HepG2 (cell line): ENCODE results near the gene MAN1B1. TPM values are rescaled to one million over a fixed set of nuclear protein-coding genes. Genes with fewer than 3 reads are reported as not detected.

Source experiments
- ATF5 ChIP-seq: sonication (generic); formaldehyde crosslinking; IDR thresholded peaks from 2 replicates; pipeline ENCODE4 v1.4.0; 2020; ENCODE audit warnings: mild to moderate bottlenecking, low read depth, missing genetic modification reagents
- CHD2 ChIP-seq: IDR thresholded peaks from 2 replicates; pipeline ENCODE4 v1.6.1; 2011; ENCODE audit warnings: low read depth, low read length, improper control_type of control experiment
- DRAP1 ChIP-seq: IDR thresholded peaks from 2 replicates; pipeline ENCODE4 v1.6.1; 2016; ENCODE audit warnings: missing genetic modification reagents, missing compliant biosample characterization
- FLYWCH1 ChIP-seq: sonication (generic); formaldehyde crosslinking; IDR thresholded peaks from 2 replicates; pipeline ENCODE4 v1.8.1; 2023; ENCODE audit warnings: mild to moderate bottlenecking, missing genetic modification reagents
- FOXC1 ChIP-seq: sonication (generic); formaldehyde crosslinking; IDR thresholded peaks from 2 replicates; pipeline ENCODE4 v1.8.0; 2022; ENCODE audit warnings: mild to moderate bottlenecking, missing genetic modification reagents, borderline replicate concordance
- GPN1 ChIP-seq: sonication (generic); formaldehyde crosslinking; IDR thresholded peaks from 2 replicates; pipeline ENCODE4 v1.5.1; 2020; ENCODE audit warnings: missing genetic modification reagents, borderline replicate concordance
- HIC2 ChIP-seq: sonication (generic); formaldehyde crosslinking; IDR thresholded peaks from 2 replicates; pipeline ENCODE4 v1.9.0; 2022; ENCODE audit warnings: low read depth, missing genetic modification reagents
- HNRNPH1 ChIP-seq: fragments of 200-400 bp; formaldehyde crosslinking; optimal IDR thresholded peaks from 2 replicates; pipeline ENCODE3; 2017; ENCODE audit warnings: mild to moderate bottlenecking, low read depth, low read length
- JUND ChIP-seq: sonication (generic); formaldehyde crosslinking; IDR thresholded peaks from 2 replicates; pipeline ENCODE4 v1.8.0; 2022; ENCODE audit warnings: mild to moderate bottlenecking, missing genetic modification reagents
- NFATC3 ChIP-seq: sonication (generic); formaldehyde crosslinking; IDR thresholded peaks from 2 replicates; pipeline ENCODE4 v1.5.1; 2020; ENCODE audit warnings: mild to moderate bottlenecking, missing genetic modification reagents
- NFIC ChIP-seq: IDR thresholded peaks from 2 replicates; pipeline ENCODE4 v1.6.1; 2012; ENCODE audit warnings: mild to moderate bottlenecking, low read length, inconsistent platforms
- RNF2 ChIP-seq: fragments of 450-650 bp; conservative IDR thresholded peaks from 2 replicates; pipeline ENCODE4 v1.6.1; 2016; ENCODE audit warnings: low read depth
- SETDB1 ChIP-seq: sonication (generic); formaldehyde crosslinking; IDR thresholded peaks from 2 replicates; pipeline ENCODE4 v1.5.1; 2020; ENCODE audit warnings: missing genetic modification reagents, mild to moderate bottlenecking, borderline replicate concordance
- SP140L ChIP-seq: sonication (generic); formaldehyde crosslinking; IDR thresholded peaks from 2 replicates; pipeline ENCODE4 v1.4.0; 2020; ENCODE audit warnings: missing genetic modification reagents, borderline replicate concordance
- THRA ChIP-seq: sonication (generic); formaldehyde crosslinking; IDR thresholded peaks from 2 replicates; pipeline ENCODE4 v1.4.0; 2020; ENCODE audit warnings: missing genetic modification reagents, borderline replicate concordance
- ZKSCAN5 ChIP-seq: sonication (generic); formaldehyde crosslinking; IDR thresholded peaks from 2 replicates; pipeline ENCODE4 v1.5.1; 2020; ENCODE audit warnings: mild to moderate bottlenecking, missing genetic modification reagents
- ZNF160 ChIP-seq: sonication (generic); formaldehyde crosslinking; IDR thresholded peaks from 2 replicates; pipeline ENCODE4 v1.8.0; 2022; ENCODE audit warnings: mild to moderate bottlenecking, inconsistent platforms, missing genetic modification reagents
- ZNF558 ChIP-seq: sonication (generic); formaldehyde crosslinking; IDR thresholded peaks from 2 replicates; pipeline ENCODE4 v1.9.0; 2022; ENCODE audit warnings: mild to moderate bottlenecking, missing genetic modification reagents, borderline replicate concordance
- ZNF576 ChIP-seq: sonication (generic); formaldehyde crosslinking; IDR thresholded peaks from 2 replicates; pipeline ENCODE4 v1.4.0; 2020; ENCODE audit warnings: mild to moderate bottlenecking, missing genetic modification reagents
- ZNF737 ChIP-seq: sonication (generic); formaldehyde crosslinking; IDR thresholded peaks from 2 replicates; pipeline ENCODE4 v1.5.0; 2020; ENCODE audit warnings: missing genetic modification reagents, mild to moderate bottlenecking, borderline replicate concordance
- ZNF784 ChIP-seq: sonication (generic); formaldehyde crosslinking; IDR thresholded peaks from 2 replicates; pipeline ENCODE4 v1.5.1; 2020; ENCODE audit warnings: missing genetic modification reagents, mild to moderate bottlenecking, borderline replicate concordance
- ZSCAN20 ChIP-seq: sonication (generic); formaldehyde crosslinking; IDR thresholded peaks from 2 replicates; pipeline ENCODE4 v1.4.0; 2020; ENCODE audit warnings: missing genetic modification reagents, mild to moderate bottlenecking, borderline replicate concordance
- ZSCAN22 ChIP-seq: sonication (generic); formaldehyde crosslinking; IDR thresholded peaks from 2 replicates; pipeline ENCODE4 v1.4.0; 2020; ENCODE audit warnings: mild to moderate bottlenecking, missing genetic modification reagents
- polyA plus RNA-seq, 8 experiments: library from polyadenylated mRNA; depleted of rRNA in 3 of 8; stranded (reverse) in 7 of 8; unstranded in 1 of 8; fragments of >200 nt; fragmentation: Illumina TruSeq in 4 of 8; extraction: Trizol in 4 of 8; gene quantifications; 2 replicates each; pipeline versions ENCODE4 v1.2.1 to v1.2.3, GENCODE V29; 2011 to 2016; ENCODE audit warnings: low read depth in 4 of 8, missing spikeins in 1 of 8, mixed read lengths in 1 of 8; ENCODE audit not compliant: insufficient read depth in 1 of 8
- total RNA-seq, 5 experiments: library from RNA; depleted of rRNA; stranded (reverse); fragments of >200 nt; fragmentation: Illumina TruSeq; extraction: Trizol; gene quantifications; 2 replicates each; pipeline ENCODE4 v1.2.3, GENCODE V29; 2016; ENCODE audit warnings: low read depth in 1 of 5

Gene MAN1B1
- total and polyA plus RNA-seq, 2 of the 13 experiments (the other 11 are each of a cell fraction or from before 2014, with no cell fraction given): 48.9 to 59.5 TPM

- TF ChIP-seq THRA (CRISPR knock-in tag) (no peak), SETDB1 (CRISPR knock-in tag) (no peak), FLYWCH1 (0 out of 2 replicates have a peak, but pooled peaks have one; percentile 47), SP140L (CRISPR knock-in tag) (no peak), RNF2 (no peak), CHD2 (no peak), ATF5 (CRISPR knock-in tag) (no peak), HNRNPH1 (no peak), ZNF737 (CRISPR knock-in tag) (no peak), ZKSCAN5 (CRISPR knock-in tag) (no peak), ZSCAN22 (CRISPR knock-in tag) (no peak), ZNF576 (CRISPR knock-in tag) (0 out of 2 replicates have a peak, but pooled peaks have one; percentile 10), NFATC3 (CRISPR knock-in tag) (no peak), FOXC1 (CRISPR knock-in tag) (no peak), ZNF160 (CRISPR knock-in tag) (no peak), ZSCAN20 (CRISPR knock-in tag) (no peak), ZNF558 (no peak), DRAP1 (peak; percentile 77), JUND (CRISPR knock-in tag) (no peak), GPN1 (CRISPR knock-in tag) (no peak), NFIC (no peak; the same call in 1 of the 2 replicates), ZNF784 (no peak), HIC2 (CRISPR knock-in tag) (peak; percentile 91)
These were observed 31.1 kb upstream of the MAN1B1 start (continued) for GRCh38 chr9:137055385-137056364.
